ENCODE data around the gene KANK2. TPM values are rescaled to one million over a fixed set of nuclear protein-coding genes. Genes with fewer than 3 reads are reported as not detected.

Gene KANK2
- total and polyA plus RNA-seq, 2 of the 4 experiments (the other 2 are of a cell fraction), result 104 to 176 TPM

DNA sequence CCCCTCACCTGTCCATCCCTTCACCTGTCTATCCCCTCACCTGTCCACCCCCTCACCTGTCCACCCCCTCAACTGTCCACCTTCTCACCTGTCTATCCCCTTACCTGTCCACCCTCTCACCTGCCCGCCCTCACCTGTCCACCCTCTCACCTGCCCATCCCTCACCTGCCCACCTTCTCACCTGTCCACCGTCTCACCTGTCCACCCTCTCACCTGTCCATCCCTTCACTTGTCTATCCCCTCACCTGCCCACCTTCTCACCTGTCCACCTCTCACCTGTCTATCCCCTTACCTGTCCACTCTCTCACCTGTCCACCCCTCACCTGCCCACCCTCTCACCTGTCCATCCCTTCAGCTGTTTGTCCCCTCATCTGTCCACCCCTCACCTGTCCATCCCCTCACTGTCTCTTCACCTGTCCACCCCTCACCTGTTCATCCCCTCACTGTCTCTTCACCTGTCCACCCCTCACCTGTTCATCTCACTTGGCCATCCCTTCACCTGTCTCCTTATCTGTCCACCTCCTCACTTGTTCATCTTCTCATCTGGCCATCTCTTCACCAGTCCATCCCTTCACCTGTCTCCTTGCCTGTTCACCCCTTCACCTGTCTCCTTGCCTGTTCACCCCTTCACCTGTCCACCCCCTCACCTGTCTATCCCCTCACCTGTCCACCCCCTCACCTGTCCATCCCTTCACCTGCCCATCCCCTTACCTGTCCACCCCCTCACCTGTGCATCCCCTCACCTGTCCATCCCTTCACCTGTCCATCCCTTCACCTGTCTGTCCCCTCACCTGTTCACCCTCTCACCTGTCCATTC is 12.7 kb upstream of the KANK2 start (continued):
- TF ChIP-seq FOS (IDR thresholded peaks at IDR 0.05; ENCODE audit: low read depth, low read length), result no peak

GRCh38 chr19:11208561-11209471 is 11.5 kb upstream of the KANK2 start:
- peak overlapping the region; percentile 42 for H2AK9ac ChIP-seq (replicated peaks; ENCODE audit: low read depth, low read length, poor library complexity)
- no peak overlapping the region for H2AK5ac ChIP-seq (ENCODE audit: low read depth, low read length)
- H3K18ac ChIP-seq (ENCODE audit: low read depth, low read length), result no peak overlapping the region
- H2BK20ac ChIP-seq (ENCODE audit: low read depth, low read length), result no peak overlapping the region
- H3K4me3 ChIP-seq (ENCODE audit: insufficient read depth, low read depth, low read length), result no peak overlapping the region
- H3K36me3 ChIP-seq (ENCODE audit: control insufficient read depth, insufficient read depth, low read length), result peaks cover 31% of the 10 kb centered on the region
- peaks cover 26% of the 10 kb centered on the region for H3K9me1 ChIP-seq (ENCODE audit: insufficient read depth, low read length)
- H2BK120ac ChIP-seq (ENCODE audit: low read depth, low read length), result no peak overlapping the region
- BruUV-seq (replicated peaks), result no TSS peak
- dilution Hi-C loops (cut with HindIII; ENCODE audit: low sequenced_read_pairs, unreplicated experiment) (no loop called here), intact Hi-C loops (cut with micrococcal nuclease) (no loop called here), in situ Hi-C loops (cut with MboI; ENCODE audit: low sequenced_read_pairs) (loop anchor here (10.0 kb wide), 1 partner anchor 174 kb away; no protein-coding TSS in a partner anchor)
- no peaks in the 10 kb centered on the region for H3K9me3 ChIP-seq (ENCODE audit: control insufficient read depth, insufficient read depth, low read length)
- no peak overlapping the region for H3K4me2 ChIP-seq (ENCODE audit: low read depth, low read length)
- ATAC-seq (ENCODE audit: low read depth) (no peak), DNase-seq (no peak)
- H4K5ac ChIP-seq (ENCODE audit: low read depth, low read length), result no peak overlapping the region
- H3K4me1 ChIP-seq (ENCODE audit: control insufficient read depth, insufficient read depth, low read length), result no peaks in the 10 kb centered on the region
- ChIA-PET CTCF (no interaction called here), POLR2A (ENCODE audit: unreplicated experiment) (no interaction called here)
- H3K56ac ChIP-seq (ENCODE audit: extremely low read depth, insufficient read depth, low read length), result no peak overlapping the region
- H2BK15ac ChIP-seq (ENCODE audit: low read depth, low read length), result no peak overlapping the region
- no peaks in the 10 kb centered on the region; a peak in 1 of 4 replicates for H3K79me1 ChIP-seq (ENCODE audit: low read depth in 1 of 2, low read length in 2 of 2)
- peaks cover 20% of the 10 kb centered on the region for H4K20me1 ChIP-seq (ENCODE audit: insufficient read depth, low read length)
- H3K27ac ChIP-seq (ENCODE audit: insufficient read depth, low read length), result no peak overlapping the region
- no peak overlapping the region for H4K91ac ChIP-seq (ENCODE audit: insufficient read depth, low read depth, low read length)
- no peak overlapping the region for H4K8ac ChIP-seq (ENCODE audit: low read depth in 2 of 2, low read length in 2 of 2)
- no peak overlapping the region for H3K9ac ChIP-seq (ENCODE audit: low read depth, low read length)
- no peak overlapping the region for H3K4ac ChIP-seq (ENCODE audit: low read depth, low read length)
- H2AFZ ChIP-seq (replicated peaks; ENCODE audit: low read length, poor library complexity), result peak overlapping the region; percentile 49
- WGBS, 2 experiments (ENCODE audit: extremely low coverage in 2 of 2, insufficient read length in 1 of 2), result 83% methylated on average over 2 of the region's 38 CpGs; no CpG with 5 or more reads in 1 of the 2 experiments
- no peak overlapping the region for H3K14ac ChIP-seq (replicated peaks; ENCODE audit: low read depth, low read length)
- no peak overlapping the region for H3K23ac ChIP-seq (ENCODE audit: low read depth, low read length)
- no peak overlapping the region for H2BK5ac ChIP-seq (ENCODE audit: low read depth, low read length, poor library complexity, severe bottlenecking)
- no peaks in the 10 kb centered on the region for H3K27me3 ChIP-seq (ENCODE audit: control insufficient read depth, insufficient read depth, low read length)
- TF ChIP-seq MAFK (IDR thresholded peaks at IDR 0.05; ENCODE audit: low read depth, low read length) (no peak), CHD1 (IDR thresholded peaks at IDR 0.05; ENCODE audit: low read depth, low read length) (no peak), SMC3 (IDR thresholded peaks at IDR 0.05; ENCODE audit: low read depth, low read length) (no peak), RCOR1 (IDR thresholded peaks at IDR 0.05; ENCODE audit: insufficient replicate concordance, low read length) (no peak), CEBPB (IDR thresholded peaks at IDR 0.05; ENCODE audit: low read depth, low read length) (no peak), FOS (IDR thresholded peaks at IDR 0.05; ENCODE audit: low read depth, low read length) (no peak), POLR2A (IDR thresholded peaks at IDR 0.05; ENCODE audit: low read depth, low read length) (no peak), CTCF (conservative IDR thresholded peaks at IDR 0.05; ENCODE audit: low read depth, low read length) (no peak), USF2 (IDR thresholded peaks at IDR 0.05; ENCODE audit: low read depth, low read length) (no peak), NFE2L2 (IDR thresholded peaks at IDR 0.05; ENCODE audit: low read depth, low read length) (no peak), MAZ (IDR thresholded peaks at IDR 0.05; ENCODE audit: borderline replicate concordance, low read depth, low read length) (no peak), BHLHE40 (IDR thresholded peaks at IDR 0.05; ENCODE audit: low read depth, low read length) (no peak)

Measured in IMR-90 (cell line).